HepG2 (cell line): ENCODE measurements around the gene SEMA3B. TPM values are rescaled to one million over a fixed set of nuclear protein-coding genes. Genes with fewer than 3 reads are reported as not detected.

Source experiments
- ATAC-seq: fragments of 200-7000 bp; cut with Tn5 transposase; 3 replicates; pipeline ENCODE4 v1.9.1; 2020; ENCODE audit warnings: mild to moderate bottlenecking, moderate library complexity
- BruUV-seq: library from RNA; stranded (reverse); fragments of 400-500 nt; replicated peaks from 2 replicates; lab custom pipeline; 2021; lab: Mats Ljungman, UMichigan
- CTCF ChIA-PET: fragments of 300-600 bp; formaldehyde crosslinking; extraction: SDS; loops from one replicate; lab custom pipeline; 2021; ENCODE audit warnings: low total read pairs, inconsistent platforms, low intra/inter-chr PET ratio; lab: Yijun Ruan, JAX
- POLR2A ChIA-PET: fragments of 350-600 bp; sonication (Branson Sonifier 250); formaldehyde crosslinking; loops from one replicate; lab custom pipeline; 2020; ENCODE audit warnings: antibody characterized with exemption, inconsistent platforms; lab: Yijun Ruan, JAX
- DNase-seq: peaks from one replicate; pipeline ENCODE4 v3.0.0-alpha.2; 2015; ENCODE audit warnings: low spot score
- FAIRE-seq: peaks from 3 replicates; lab custom pipeline; 2011; peaks lifted over from hg19 to GRCh38; lab: Jason Lieb, UNC
- H2AFZ ChIP-seq: one replicate; pipeline ENCODE4 v1.6.1; 2011; ENCODE audit warnings: low read length, inconsistent platforms
- H3K27ac ChIP-seq: fragments of 300-600 bp; 3 replicates; pipeline ENCODE4 v1.8.0; 2011; ENCODE audit warnings: mixed run types, mild to moderate bottlenecking, mixed read lengths, low read length, inconsistent platforms; ENCODE audit not compliant: insufficient read depth; ENCODE audit errors: extremely low read length
- H3K27me3 ChIP-seq, 2 experiments: fragments of 200-600 bp in 1 of 2; 2 replicates in 1 of 2; 3 replicates in 1 of 2; pipeline versions ENCODE4 v1.6.0 to v1.8.0; 2011; ENCODE audit warnings: low read length in 2 of 2, mild to moderate bottlenecking in 2 of 2, moderate library complexity in 2 of 2, inconsistent platforms in 1 of 2; ENCODE audit not compliant: insufficient read depth in 2 of 2, control insufficient read depth in 1 of 2
- H3K36me3 ChIP-seq, 2 experiments: fragments of 200-600 bp in 1 of 2; replicated peaks in 1 of 2; 2 replicates in 1 of 2; 3 replicates in 1 of 2; pipeline versions ENCODE4 v1.5.1 to v1.8.0; 2011; ENCODE audit warnings: low read length in 2 of 2, inconsistent platforms in 1 of 2; ENCODE audit not compliant: insufficient read depth in 2 of 2, control insufficient read depth in 1 of 2
- H3K4me1 ChIP-seq: 2 replicates; pipeline ENCODE4 v1.5.1; 2012; ENCODE audit warnings: low read length, inconsistent platforms; ENCODE audit not compliant: insufficient read depth
- H3K4me2 ChIP-seq: 2 replicates; pipeline ENCODE4 v1.6.0; 2011; ENCODE audit warnings: low read depth, low read length, inconsistent platforms
- H3K4me3 ChIP-seq, 3 experiments: fragments of 200-600 bp in 1 of 3; sonication (generic), shearing (Covaris generic) in 1 of 3; replicated peaks in 1 of 3; 2 replicates each; pipeline ENCODE4 v1.5.1; 2011 to 2016; ENCODE audit warnings: low read length in 3 of 3, inconsistent platforms in 2 of 3, low read depth in 2 of 3, mild to moderate bottlenecking in 2 of 3, control low read depth in 1 of 3, mixed read lengths in 1 of 3; ENCODE audit not compliant: insufficient read depth in 1 of 3
- H3K79me2 ChIP-seq: one replicate; pipeline ENCODE4 v1.6.1; 2011; ENCODE audit warnings: low read length, inconsistent platforms; ENCODE audit not compliant: insufficient read depth
- H3K9ac ChIP-seq: 2 replicates; pipeline ENCODE4 v1.6.0; 2011; ENCODE audit warnings: mild to moderate bottlenecking, low read depth, low read length, inconsistent platforms; ENCODE audit not compliant: insufficient read depth
- H3K9me3 ChIP-seq: 2 replicates; pipeline ENCODE4 v1.5.1; 2012; ENCODE audit warnings: mild to moderate bottlenecking, low read length
- H4K20me1 ChIP-seq: 2 replicates; pipeline ENCODE4 v1.6.0; 2011; ENCODE audit warnings: inconsistent platforms, mild to moderate bottlenecking, low read length, moderate library complexity; ENCODE audit not compliant: insufficient read depth
- BRCA1 ChIP-seq: sonication (generic); formaldehyde crosslinking; IDR thresholded peaks from 2 replicates; pipeline ENCODE4 v1.4.0; 2020; ENCODE audit warnings: missing genetic modification reagents
- GMEB1 ChIP-seq: sonication (generic); formaldehyde crosslinking; IDR thresholded peaks from 2 replicates; pipeline ENCODE4 v1.5.1; 2020; ENCODE audit warnings: missing genetic modification reagents, mild to moderate bottlenecking, borderline replicate concordance
- JUN ChIP-seq: sonication (generic); formaldehyde crosslinking; IDR thresholded peaks from 2 replicates; pipeline ENCODE4 v1.4.0; 2020; ENCODE audit warnings: mild to moderate bottlenecking, missing genetic modification reagents
- MAFF ChIP-seq: IDR thresholded peaks from 2 replicates; pipeline ENCODE4 v1.6.1; 2011; ENCODE audit warnings: low read depth, low read length, improper control_type of control experiment
- MAFG ChIP-seq: sonication (generic); formaldehyde crosslinking; IDR thresholded peaks from 2 replicates; pipeline ENCODE4 v1.5.1; 2020; ENCODE audit warnings: mild to moderate bottlenecking, missing genetic modification reagents
- MED13 ChIP-seq: sonication (generic); formaldehyde crosslinking; IDR thresholded peaks from 2 replicates; pipeline ENCODE4 v1.5.0; 2020; ENCODE audit warnings: missing genetic modification reagents
- NR2F1 ChIP-seq, 2 experiments: fragments of 450-650 bp in 1 of 2; formaldehyde crosslinking in 1 of 2; IDR thresholded peaks; 2 replicates each; pipeline versions ENCODE4 v1.5.0 to v1.6.1; 2016 to 2020; ENCODE audit warnings: mild to moderate bottlenecking in 1 of 2, missing compliant biosample characterization in 1 of 2, missing genetic modification reagents in 1 of 2, moderate library complexity in 1 of 2
- NR2F6 ChIP-seq, 2 experiments: IDR thresholded peaks; 2 replicates each; pipeline ENCODE4 v1.6.1; 2016; ENCODE audit warnings: antibody characterized with exemption in 1 of 2, mild to moderate bottlenecking in 1 of 2
- NRL ChIP-seq: sonication (generic); formaldehyde crosslinking; IDR thresholded peaks from 2 replicates; pipeline ENCODE4 v1.5.0; 2020; ENCODE audit warnings: missing genetic modification reagents, mild to moderate bottlenecking, moderate library complexity, borderline replicate concordance
- RBFOX2 ChIP-seq: fragments of 200-400 bp; formaldehyde crosslinking; IDR thresholded peaks from 2 replicates; pipeline ENCODE4 v1.6.1; 2017; ENCODE audit warnings: low read depth, mild to moderate bottlenecking, low read length
- TBX2 ChIP-seq: sonication (generic); formaldehyde crosslinking; IDR thresholded peaks from 2 replicates; pipeline ENCODE4 v1.5.0; 2020; ENCODE audit warnings: missing genetic modification reagents, mild to moderate bottlenecking, borderline replicate concordance
- YY1 ChIP-seq: IDR thresholded peaks from 2 replicates; pipeline ENCODE4 v1.6.1; 2011; ENCODE audit warnings: low read length, low read depth, moderate library complexity, mild to moderate bottlenecking; ENCODE audit not compliant: insufficient read depth, insufficient replicate concordance
- ZNF335 ChIP-seq: sonication (generic); formaldehyde crosslinking; IDR thresholded peaks from 2 replicates; pipeline ENCODE4 v1.4.0; 2020; ENCODE audit warnings: missing genetic modification reagents
- ZNF446 ChIP-seq: sonication (generic); formaldehyde crosslinking; IDR thresholded peaks from 2 replicates; pipeline ENCODE4 v1.5.0; 2020; ENCODE audit warnings: mild to moderate bottlenecking, missing genetic modification reagents
- ZNF567 ChIP-seq: sonication (generic); formaldehyde crosslinking; IDR thresholded peaks from 2 replicates; pipeline ENCODE4 v1.8.1; 2023; ENCODE audit warnings: mild to moderate bottlenecking, missing genetic modification reagents, borderline replicate concordance
- ZNF75D ChIP-seq: sonication (generic); formaldehyde crosslinking; IDR thresholded peaks from 2 replicates; pipeline ENCODE4 v1.8.1; 2023; ENCODE audit warnings: missing genetic modification reagents, mild to moderate bottlenecking, borderline replicate concordance
- WGBS: methylation state at CpG from one replicate; pipeline ENCODE4 v1.1.6; 2017; ENCODE audit warnings: low lambda C conversion rate; 5-methylcytosine and 5-hydroxymethylcytosine counted together
- in situ Hi-C: cut with HindIII; loops from 2 replicates; pipeline ENCODE4 v1.10.0; 2017; ENCODE audit warnings: low pct_unique_long_range_greater_than_20kb; ENCODE audit not compliant: extremely low pct_ligation_motif_present
- intact Hi-C: fragments of 100-400 bp; cut with micrococcal nuclease; formaldehyde crosslinking; loops from one replicate; pipeline ENCODE4 v1.10.0; 2022; ENCODE audit not compliant: unreplicated experiment
- polyA plus RNA-seq, 8 experiments: library from polyadenylated mRNA; depleted of rRNA in 3 of 8; stranded (reverse) in 7 of 8; unstranded in 1 of 8; fragments of >200 nt; fragmentation: Illumina TruSeq in 4 of 8; extraction: Trizol in 4 of 8; gene quantifications; 2 replicates each; pipeline versions ENCODE4 v1.2.1 to v1.2.3, GENCODE V29; 2011 to 2016; ENCODE audit warnings: low read depth in 4 of 8, missing spikeins in 1 of 8, mixed read lengths in 1 of 8; ENCODE audit not compliant: insufficient read depth in 1 of 8
- total RNA-seq, 5 experiments: library from RNA; depleted of rRNA; stranded (reverse); fragments of >200 nt; fragmentation: Illumina TruSeq; extraction: Trizol; gene quantifications; 2 replicates each; pipeline ENCODE4 v1.2.3, GENCODE V29; 2016; ENCODE audit warnings: low read depth in 1 of 5

SEMA3B gene
- total and polyA plus RNA-seq, 2 of the 13 experiments (the other 11 are each of a cell fraction or from before 2014, with no cell fraction given), result 93.2 to 158 TPM

DNA sequence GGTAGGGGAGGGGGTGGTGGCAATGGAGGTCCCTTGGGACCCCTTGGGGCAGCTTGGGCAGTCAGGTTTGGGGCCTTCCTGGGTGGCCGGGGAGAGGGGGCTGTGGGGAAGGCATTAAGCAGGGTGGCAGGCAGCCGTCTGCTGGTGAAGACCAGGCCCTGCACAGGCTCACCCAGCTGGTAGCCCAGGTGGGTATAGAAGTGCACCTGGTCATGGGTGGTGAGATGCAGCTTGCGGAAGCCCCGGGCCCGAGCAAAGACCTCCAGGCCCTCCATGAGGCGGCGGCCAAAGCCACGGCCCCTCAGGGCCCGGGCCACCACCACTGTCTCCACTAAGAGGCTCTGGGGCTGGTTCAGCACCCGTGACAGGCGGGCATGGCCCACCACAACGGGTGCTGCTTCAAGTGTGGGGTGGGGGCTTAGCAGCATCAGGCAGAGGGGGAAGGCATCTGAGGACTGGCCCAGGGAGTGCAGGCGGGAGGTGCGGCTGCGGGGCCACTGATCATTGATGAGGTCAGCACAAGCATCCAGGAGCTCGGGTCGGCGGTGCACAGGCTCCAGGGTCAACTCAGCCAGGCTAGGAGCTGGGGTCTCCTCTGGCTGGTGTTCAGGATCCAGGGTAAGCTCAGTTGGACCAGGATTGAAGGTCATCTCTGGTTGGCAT lies 27.9 kb downstream of the SEMA3B start:
- H3K4me3 ChIP-seq, result no peak overlapping the region
- in situ Hi-C loops, result no loop called here
- peaks cover 54% of the 10 kb centered on the region for H3K4me1 ChIP-seq
- ATAC-seq, result no peak
- 0 out of 2 replicates have a peak, but pooled peaks cover under 1% of the 10 kb centered on the region for H4K20me1 ChIP-seq
- intact Hi-C loops, result no loop called here
- DNase-seq, result no peak
- no peak for FAIRE-seq
- BruUV-seq, result no TSS peak
- no peaks in the 10 kb centered on the region for H3K9me3 ChIP-seq
- H3K4me2 ChIP-seq, result no peak overlapping the region
- POLR2A ChIA-PET, result interaction anchor here (0.9 to 7.9 kb wide), 3 partner anchors 9 to 101 kb away, joined by 3 to 222 read pairs (median 5); partner anchors contain the start of gene HYAL2
- H3K27ac ChIP-seq, result peak overlapping the region; percentile 10
- TF ChIP-seq JUN (no peak), RBFOX2 (0 out of 2 replicates have a peak, but pooled peaks have one; percentile 17)
- H3K27me3 ChIP-seq, result no peaks in the 10 kb centered on the region; a peak in 1 of 5 replicates
- H3K79me2 ChIP-seq, result peaks cover 22% of the 10 kb centered on the region
- CTCF ChIA-PET, result no interaction called here
- no peak overlapping the region for H2AFZ ChIP-seq
- H3K36me3 ChIP-seq, result peaks cover 1 to 3% of the 10 kb centered on the region in 2 experiments; a peak in 2 of 5 replicates
- WGBS, result 91% methylated on average over 11 of the region's 18 CpGs
- H3K9ac ChIP-seq, result no peak overlapping the region

GRCh38 chr3:50297384-50297775 lies 28.4 kb downstream of the SEMA3B start:
- intact Hi-C loops, result no loop called here
- peaks cover 60% of the 10 kb centered on the region for H3K4me1 ChIP-seq

More at GRCh38 chr3:50297384-50297775, 28.4 kb downstream of the SEMA3B start:
- BruUV-seq, result no TSS peak
- ChIA-PET CTCF (no interaction called here), POLR2A (interaction anchor here (0.9 to 7.9 kb wide), 5 partner anchors 10 to 102 kb away, joined by 3 to 222 read pairs (median 5); partner anchors contain the start of gene HYAL2)
- Histone ChIP-seq H3K9me3 (no peaks in the 10 kb centered on the region), H4K20me1 (peaks cover 6% of the 10 kb centered on the region), H3K27me3 (no peaks in the 10 kb centered on the region; a peak in 1 of 5 replicates), H3K9ac (no peak overlapping the region), H3K4me2 (peak overlapping the region; percentile 87; the same call in 1 of the 2 replicates), H3K36me3 (peaks cover 1 to 3% of the 10 kb centered on the region in 2 experiments; a peak in 2 of 5 replicates), H3K27ac (peak overlapping the region; percentile 10), H2AFZ (no peak overlapping the region), H3K79me2 (peaks cover 27% of the 10 kb centered on the region), H3K4me3 (no peak overlapping the region)
- in situ Hi-C loops, result no loop called here
- FAIRE-seq, result no peak
- no CpG with 5 or more reads among the region's 2 CpGs for WGBS
- no peak for ATAC-seq
- no peak for DNase-seq
- TF ChIP-seq BRCA1 (CRISPR knock-in tag), result no peak
- TF ChIP-seq NR2F6 (IDR thresholded peaks at IDR 0.05), result no peak
- 0 out of 2 replicates have a peak, but pooled peaks have one; percentile 29 for TF ChIP-seq NR2F6 (CRISPR knock-in tag; IDR thresholded peaks at IDR 0.05)
- TF ChIP-seq GMEB1 (CRISPR knock-in tag), result no peak
- TF ChIP-seq NR2F1 (CRISPR knock-in tag; IDR thresholded peaks at IDR 0.05), result no peak
- no peak for TF ChIP-seq ZNF335 (CRISPR knock-in tag)
- no peak for TF ChIP-seq ZNF567 (CRISPR knock-in tag)
- TF ChIP-seq ZNF446 (CRISPR knock-in tag), result no peak
- no peak for TF ChIP-seq MED13 (CRISPR knock-in tag)
- 0 out of 2 replicates have a peak, but pooled peaks have one; percentile 21 for TF ChIP-seq TBX2 (CRISPR knock-in tag)
- TF ChIP-seq MAFG (CRISPR knock-in tag), result 0 out of 2 replicates have a peak, but pooled peaks have one; percentile 10
- no peak for TF ChIP-seq NRL (CRISPR knock-in tag)
- TF ChIP-seq MAFF, result peak; percentile 6; the same call in 1 of the 2 replicates
- no peak for TF ChIP-seq YY1
- no peak for TF ChIP-seq ZNF75D (CRISPR knock-in tag)
